Smooth muscle cell (in vitro differentiated cells): ENCODE results near the gene TAF1B. TPM values are rescaled to one million over a fixed set of nuclear protein-coding genes. Genes with fewer than 3 reads are reported as not detected.
A peak's percentile ranks its signal among the peaks of the same experiment; 100 is the strongest.
"Not testable (repeated sequence)": the region's sequence is repeated elsewhere in the genome, so short reads cannot be mapped to it uniquely, and the experiment has no call there.

ENCODE experiments used
- DNase-seq: peaks from one replicate; lab custom pipeline; 2025; ENCODE audit not compliant: unreplicated experiment; lab: John Stamatoyannopoulos, UW
- H2AFZ ChIP-seq: fragments of 200-600 bp; sonication (generic); 2 replicates; pipeline ENCODE4 v1.6.0; 2016; ENCODE audit warnings: antibody characterized with exemption, low read depth, mild to moderate bottlenecking
- H3F3A ChIP-seq: fragments of 200-600 bp; sonication (generic); 2 replicates; pipeline ENCODE4 v1.6.0; 2017; ENCODE audit warnings: antibody characterized with exemption, low read depth
- H3K27ac ChIP-seq: fragments of 200-600 bp; sonication (generic); 2 replicates; pipeline ENCODE4 v1.5.1; 2016; ENCODE audit warnings: low read depth, mild to moderate bottlenecking
- H3K27me3 ChIP-seq: fragments of 200-600 bp; sonication (generic); 2 replicates; pipeline ENCODE4 v1.6.1; 2016; ENCODE audit warnings: low read depth, mild to moderate bottlenecking
- H3K36me3 ChIP-seq: fragments of 200-600 bp; sonication (generic); 2 replicates; pipeline ENCODE4 v1.5.1; 2016; ENCODE audit warnings: low read depth
- H3K4me1 ChIP-seq: fragments of 200-600 bp; sonication (generic); 2 replicates; pipeline ENCODE4 v1.5.1; 2016; ENCODE audit warnings: low read depth
- H3K4me2 ChIP-seq: fragments of 200-600 bp; sonication (generic); 2 replicates; pipeline ENCODE4 v1.6.0; 2016; ENCODE audit warnings: mild to moderate bottlenecking
- H3K4me3 ChIP-seq: fragments of 200-600 bp; sonication (generic); 2 replicates; pipeline ENCODE4 v1.5.1; 2016; ENCODE audit warnings: mild to moderate bottlenecking
- H3K79me2 ChIP-seq: fragments of 200-600 bp; sonication (generic); 2 replicates; pipeline ENCODE4 v1.6.0; 2016; ENCODE audit warnings: low read depth, mild to moderate bottlenecking
- H3K9ac ChIP-seq: fragments of 200-600 bp; sonication (generic); 2 replicates; pipeline ENCODE4 v1.6.0; 2016; ENCODE audit warnings: low read depth
- H3K9me3 ChIP-seq: fragments of 200-600 bp; sonication (generic); replicated peaks from 2 replicates; pipeline ENCODE4 v1.5.1; 2016; ENCODE audit warnings: low read depth
- H4K20me1 ChIP-seq: fragments of 200-600 bp; sonication (generic); 2 replicates; pipeline ENCODE4 v1.6.0; 2016; ENCODE audit warnings: low read depth
- CTCF ChIP-seq: fragments of 200-600 bp; sonication (generic); IDR thresholded peaks from 2 replicates; pipeline ENCODE4 v1.5.1; 2017; ENCODE audit warnings: borderline replicate concordance, mild to moderate bottlenecking, antibody characterized with exemption; ENCODE audit not compliant: insufficient read depth, poor library complexity, severe bottlenecking
- WGBS: methylation state at CpG from one replicate; pipeline ENCODE4 v1.1.7; 2016; ENCODE audit warnings: low lambda C conversion rate; 5-methylcytosine and 5-hydroxymethylcytosine counted together
- polyA plus RNA-seq: library from polyadenylated mRNA; unstranded; fragments of >200 nt; fragmentation: Nextera tagmentation; extraction: Ambion mirVana; gene quantifications from 2 replicates; pipeline ENCODE4 v1.2.1, GENCODE V29; 2016
- total RNA-seq: library from RNA; depleted of rRNA; stranded (reverse); fragments of >200 nt; gene quantifications from 2 replicates; pipeline ENCODE4 v1.2.3, GENCODE V29; 2014

Gene TAF1B
- total and polyA plus RNA-seq, 2 experiments from 2014 or later: 4.5 to 11.2 TPM

GRCh38 chr2:9914384-9915065 lies 71.3 kb downstream of the TAF1B start:
- no peaks in the 10 kb centered on the region for H3K4me1 ChIP-seq
- no peaks in the 10 kb centered on the region for H3K36me3 ChIP-seq
- TF ChIP-seq CTCF: peak; percentile 13
- H3K27me3 ChIP-seq: no peaks in the 10 kb centered on the region
- H3F3A ChIP-seq: peaks cover 2% of the 10 kb centered on the region
- H3K27ac ChIP-seq: peak overlapping the region; percentile 63
- no peaks in the 10 kb centered on the region for H3K9me3 ChIP-seq
- no peaks in the 10 kb centered on the region for H4K20me1 ChIP-seq
- no peaks in the 10 kb centered on the region for H3K79me2 ChIP-seq
- H3K4me2 ChIP-seq: no peak overlapping the region
- no peak overlapping the region for H3K4me3 ChIP-seq
- DNase-seq: no peak
- no peak overlapping the region for H2AFZ ChIP-seq
- H3K9ac ChIP-seq: peak overlapping the region; percentile 55
- WGBS: 53% methylated on average over 9 of the region's 9 CpGs

- H3K27ac ChIP-seq: no peak overlapping the region
- no peaks in the 10 kb centered on the region for H3K27me3 ChIP-seq
- no peaks in the 10 kb centered on the region for H3K36me3 ChIP-seq
- H4K20me1 ChIP-seq: no peaks in the 10 kb centered on the region
- H3K79me2 ChIP-seq: no peaks in the 10 kb centered on the region
- no peak overlapping the region for H3K9ac ChIP-seq
- no peaks in the 10 kb centered on the region for H3F3A ChIP-seq
- no peak overlapping the region for H3K4me3 ChIP-seq
- no peak overlapping the region for H3K4me2 ChIP-seq
- no peak for DNase-seq
- H3K4me1 ChIP-seq: no peaks in the 10 kb centered on the region
- WGBS: 66% methylated on average over 2 of the region's 2 CpGs
- no peaks in the 10 kb centered on the region for H3K9me3 ChIP-seq
- H2AFZ ChIP-seq: no peak overlapping the region
- TF ChIP-seq CTCF: no peak
These were observed 75.0 kb downstream of the TAF1B start for GRCh38 chr2:9918275-9918674.

GRCh38 chr2:9919512-9919911 lies 76.2 kb downstream of the TAF1B start:
- Histone ChIP-seq H3K9ac (no peak overlapping the region), H3K4me1 (no peaks in the 10 kb centered on the region), H3F3A (no peaks in the 10 kb centered on the region), H3K4me3 (no peak overlapping the region), H4K20me1 (no peaks in the 10 kb centered on the region), H3K79me2 (no peaks in the 10 kb centered on the region), H3K27me3 (no peaks in the 10 kb centered on the region), H2AFZ (no peak overlapping the region), H3K27ac (no peak overlapping the region), H3K9me3 (no peaks in the 10 kb centered on the region), H3K4me2 (no peak overlapping the region), H3K36me3 (no peaks in the 10 kb centered on the region)
- no peak for TF ChIP-seq CTCF
- DNase-seq: no peak
- 97% methylated on average over 3 of the region's 3 CpGs for WGBS

GRCh38 chr2:9927020-9927419 lies 83.7 kb downstream of the TAF1B start:
- H3K27ac ChIP-seq, H4K20me1 ChIP-seq, DNase-seq, H3K27me3 ChIP-seq, H3K4me2 ChIP-seq, H2AFZ ChIP-seq, H3K36me3 ChIP-seq, H3K9me3 ChIP-seq, H3K4me1 ChIP-seq, H3F3A ChIP-seq, H3K4me3 ChIP-seq, H3K79me2 ChIP-seq, H3K9ac ChIP-seq: not testable (repeated sequence)
- WGBS: 63% methylated on average over 2 of the region's 2 CpGs
